T-helper 1 cell treated with Interleukin-12 subunit alpha and Interleukin-12 subunit beta and Interleukin-4 antibody, amounts not matched to agents 30 μg/mL and 1 μg/mL, for 36 hours (primary cell): Measurements from ENCODE around the gene ERN1.

Source experiments
- H3K27ac Mint-ChIP-seq: one replicate; pipeline ENCODE4 v1.8.0; 2021; ENCODE audit warnings: mild to moderate bottlenecking, mixed read lengths
- H3K27me3 Mint-ChIP-seq: one replicate; pipeline ENCODE4 v1.8.0; 2021; ENCODE audit warnings: low read depth, mixed read lengths
- H3K36me3 Mint-ChIP-seq: one replicate; pipeline ENCODE4 v1.8.0; 2021; ENCODE audit warnings: low read depth, mixed read lengths
- H3K4me1 Mint-ChIP-seq: one replicate; pipeline ENCODE4 v1.8.0; 2021; ENCODE audit warnings: low read depth, mixed read lengths
- H3K4me3 Mint-ChIP-seq: one replicate; pipeline ENCODE4 v1.8.0; 2021; ENCODE audit warnings: mild to moderate bottlenecking, moderate library complexity, mixed read lengths
- H3K9me3 Mint-ChIP-seq: one replicate; pipeline ENCODE4 v1.8.0; 2021; ENCODE audit warnings: mixed read lengths

The ERN1 gene

GRCh38 chr17:63996430-63997182, 133.3 kb downstream of the ERN1 start:
- no peak overlapping the region for H3K27ac Mint-ChIP-seq
- H3K36me3 Mint-ChIP-seq, result no peaks in the 10 kb centered on the region
- peaks cover 22% of the 10 kb centered on the region for H3K27me3 Mint-ChIP-seq
- H3K4me3 Mint-ChIP-seq, result no peak overlapping the region
- peaks cover 40% of the 10 kb centered on the region for H3K4me1 Mint-ChIP-seq
- no peaks in the 10 kb centered on the region for H3K9me3 Mint-ChIP-seq

GRCh38 chr17:63995626-63996025, 134.3 kb downstream of the ERN1 start:
- H3K27me3 Mint-ChIP-seq, result peaks cover 25% of the 10 kb centered on the region
- H3K27ac Mint-ChIP-seq, result no peak overlapping the region
- no peaks in the 10 kb centered on the region for H3K9me3 Mint-ChIP-seq
- peaks cover 46% of the 10 kb centered on the region for H3K4me1 Mint-ChIP-seq
- H3K4me3 Mint-ChIP-seq, result peak overlapping the region; percentile 8
- H3K36me3 Mint-ChIP-seq, result no peaks in the 10 kb centered on the region

- Mint-ChIP-seq H3K27me3 (peaks cover 25% of the 10 kb centered on the region), H3K4me3 (peak overlapping the region; percentile 51), H3K9me3 (no peaks in the 10 kb centered on the region), H3K27ac (peak overlapping the region; percentile 52), H3K36me3 (no peaks in the 10 kb centered on the region), H3K4me1 (peaks cover 43% of the 10 kb centered on the region)
Measured at GRCh38 chr17:63993368-63993985, 136.5 kb downstream of the ERN1 start.

- Mint-ChIP-seq H3K4me3 (no peak overlapping the region), H3K27me3 (peaks cover 20% of the 10 kb centered on the region), H3K4me1 (peaks cover 32% of the 10 kb centered on the region), H3K36me3 (no peaks in the 10 kb centered on the region), H3K27ac (no peak overlapping the region), H3K9me3 (no peaks in the 10 kb centered on the region)
Measured at GRCh38 chr17:63991611-63992010, 138.3 kb downstream of the ERN1 start.

GRCh38 chr17:63989622-63990345, 140.2 kb downstream of the ERN1 start:
- no peaks in the 10 kb centered on the region for H3K9me3 Mint-ChIP-seq
- peak overlapping the region; percentile 38 for H3K4me3 Mint-ChIP-seq
- H3K4me1 Mint-ChIP-seq, result peaks cover 40% of the 10 kb centered on the region
- no peaks in the 10 kb centered on the region for H3K36me3 Mint-ChIP-seq
- peaks cover 14% of the 10 kb centered on the region for H3K27me3 Mint-ChIP-seq
- peak overlapping the region; percentile 43 for H3K27ac Mint-ChIP-seq
